DMS53 treated with DMSO at 0.1 percent for 48 hours (cell line): ENCODE measurements around the gene TTLL11.
"Not testable (repeated sequence)": the region's sequence is repeated elsewhere in the genome, so short reads cannot be mapped to it uniquely, and the experiment has no call there.

Experiments used
- DNase-seq: peaks from one replicate; lab custom pipeline; 2025; ENCODE audit not compliant: unreplicated experiment; lab: John Stamatoyannopoulos, UW

Gene TTLL11

DNA sequence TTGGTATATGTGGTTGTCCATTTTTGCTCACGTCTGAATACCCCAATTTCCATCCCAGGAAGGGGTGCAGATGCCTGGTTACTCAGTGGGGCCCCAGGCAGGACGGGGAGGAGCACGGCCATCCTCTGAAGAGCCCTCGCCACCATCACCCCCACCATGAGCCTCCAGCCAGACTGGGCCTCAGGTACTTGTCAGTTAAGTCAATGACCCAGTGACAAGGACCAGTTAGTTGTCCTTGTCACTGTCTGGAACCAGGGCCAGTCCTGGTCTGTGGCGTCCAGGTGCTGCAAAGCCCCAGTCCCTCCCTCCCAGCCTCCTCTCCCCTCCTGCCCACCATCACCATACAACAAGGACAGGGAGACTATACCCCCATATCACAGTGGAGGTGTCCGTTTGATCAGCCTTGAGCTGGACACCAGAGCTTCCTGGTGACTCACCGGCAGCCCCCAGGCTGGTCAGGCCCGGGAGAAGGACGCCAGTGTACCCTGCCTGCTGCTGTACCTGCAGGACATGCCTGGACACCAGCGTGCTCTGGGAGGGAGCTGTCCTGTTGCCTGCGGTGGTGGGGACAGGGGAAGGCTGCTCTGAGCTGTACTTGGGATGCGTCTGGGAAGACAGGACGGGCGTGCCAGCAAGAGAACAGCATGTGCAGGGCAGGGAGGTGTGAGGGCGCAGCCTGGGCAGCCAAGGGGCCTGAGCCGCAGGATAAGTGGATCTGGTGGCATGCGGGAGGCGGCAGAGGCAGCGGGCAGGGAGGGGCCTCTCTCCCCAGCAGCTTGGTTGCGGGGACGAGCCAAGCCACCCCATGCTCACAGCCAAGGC is 32.6 kb upstream of the TTLL11 start:
- DNase-seq = peak; percentile 26

DNA sequence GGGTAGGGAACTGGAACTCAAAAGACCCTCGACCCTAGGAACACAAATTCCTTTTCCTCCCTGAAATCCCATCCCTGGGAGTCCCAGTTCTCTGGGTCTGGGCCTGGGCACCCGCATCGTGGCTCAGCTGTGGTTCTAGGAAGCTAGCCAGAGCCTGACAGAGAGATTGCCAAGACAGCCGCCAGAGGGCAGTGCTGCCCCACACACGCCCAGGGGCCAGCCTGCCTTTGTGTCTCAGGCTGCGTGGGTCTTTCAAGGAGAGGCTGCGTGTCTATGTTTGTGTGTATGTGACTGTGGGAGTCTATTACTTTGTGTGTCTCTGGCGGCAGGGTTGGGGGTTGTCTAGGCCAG is 32.0 kb upstream of the TTLL11 start:
- DNase-seq = peak; percentile 56

DNA sequence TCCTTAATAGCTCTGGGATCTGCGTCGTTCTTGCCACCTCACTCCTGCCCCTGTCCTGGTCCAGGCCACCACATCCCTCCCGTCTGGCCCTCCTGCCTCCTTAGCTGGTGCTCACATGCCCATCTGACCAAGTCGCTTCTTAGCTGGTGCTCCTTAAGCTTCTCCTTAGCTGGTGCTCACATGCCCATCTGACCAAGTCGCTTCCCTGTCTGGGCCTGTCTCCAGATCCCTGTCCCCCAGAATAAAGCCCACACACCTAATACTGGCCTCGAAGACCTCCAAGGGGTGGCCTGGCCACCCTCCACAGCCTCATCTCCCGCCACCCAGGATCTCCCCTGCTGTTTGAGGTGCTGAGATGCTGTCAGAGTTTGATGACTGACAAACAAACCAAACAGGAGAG is 31.4 kb upstream of the TTLL11 start:
- no peak for DNase-seq

- no peak for DNase-seq
Observed at GRCh38 chr9:122124048-122124447, 30.9 kb upstream of the TTLL11 start.

DNA sequence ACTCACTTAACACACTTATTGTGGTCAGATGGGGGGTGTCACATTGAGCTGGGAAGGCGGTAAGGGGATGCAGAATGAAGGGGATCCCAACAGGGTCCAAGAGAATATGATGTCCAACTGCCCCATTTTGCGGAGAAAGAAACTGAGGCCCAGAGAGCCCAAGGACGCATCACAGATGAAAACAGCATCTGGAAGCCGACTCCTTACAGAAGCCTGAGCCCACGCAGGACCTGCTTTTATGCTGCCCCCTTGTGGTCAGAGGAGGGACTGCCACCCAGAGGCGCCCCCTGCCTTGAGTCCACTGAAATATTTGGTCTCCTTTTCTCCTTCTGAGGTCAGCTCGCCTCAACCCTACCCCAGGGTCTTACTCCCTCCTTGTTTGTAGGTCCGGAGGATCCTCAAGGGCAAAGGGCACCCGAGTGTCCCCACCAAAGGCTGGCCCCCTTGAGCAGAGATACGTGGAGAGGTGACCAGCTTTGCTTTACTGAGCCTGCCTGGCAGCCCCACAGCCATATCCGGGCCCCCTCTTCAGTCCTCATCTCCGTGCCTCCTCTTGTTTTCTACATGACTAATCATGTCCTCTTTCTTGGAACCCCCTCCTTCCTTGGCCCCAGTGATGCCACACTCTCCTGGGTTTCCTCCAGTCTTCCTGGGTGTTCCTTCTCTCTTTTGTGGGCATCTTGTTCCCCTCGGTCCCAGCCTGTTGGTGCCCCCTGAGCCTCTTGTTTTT is 30.0 kb upstream of the TTLL11 start:
- DNase-seq = peak; percentile 35

DNA sequence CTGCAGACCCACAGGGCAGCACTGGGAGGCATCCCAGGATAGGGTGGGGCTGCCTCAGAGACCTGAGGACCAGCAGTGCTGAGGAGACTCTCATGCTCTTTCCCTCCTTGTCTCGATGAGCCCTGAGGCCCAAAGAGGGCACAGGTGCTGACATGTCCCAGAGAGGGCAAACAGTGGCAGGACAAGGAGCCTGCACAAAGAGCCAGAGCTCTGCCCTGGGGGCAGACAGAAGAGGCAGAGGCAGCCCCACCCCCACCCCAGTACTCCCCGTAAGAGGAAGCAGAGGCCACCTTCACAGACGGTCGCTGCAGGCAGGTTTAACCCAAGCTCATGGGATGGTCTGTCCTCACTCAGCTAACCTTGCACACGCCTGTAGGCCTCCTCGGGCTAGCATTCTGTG is 29.4 kb upstream of the TTLL11 start:
- no peak for DNase-seq

GRCh38 chr9:122121931-122122330 is 28.8 kb upstream of the TTLL11 start:
- DNase-seq = no peak

GRCh38 chr9:122121391-122121790 is 28.3 kb upstream of the TTLL11 start:
- no peak for DNase-seq

GRCh38 chr9:122120316-122121071 is 27.4 kb upstream of the TTLL11 start:
- no peak for DNase-seq

DNA sequence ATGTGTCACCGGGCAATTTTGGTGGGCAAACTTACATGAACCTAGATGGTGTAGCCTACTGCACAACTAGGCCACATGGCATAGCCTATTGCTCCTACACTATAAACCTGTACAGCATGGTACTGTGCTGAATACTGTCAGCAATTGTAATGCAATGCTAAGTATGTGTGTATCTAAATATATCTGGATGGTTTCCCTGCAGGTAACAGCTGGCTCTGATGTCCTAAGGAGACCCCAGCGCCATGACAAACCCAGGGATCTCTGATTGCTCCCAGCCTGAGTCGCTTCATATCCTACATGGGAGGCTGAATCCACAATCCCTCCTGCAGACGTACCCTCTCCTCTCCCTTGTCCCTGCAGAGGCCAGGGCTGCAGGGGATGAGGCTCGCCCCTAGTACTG is 26.6 kb upstream of the TTLL11 start:
- no peak for DNase-seq

GRCh38 chr9:122119166-122119521 is 26.0 kb upstream of the TTLL11 start:
- no peak for DNase-seq

DNA sequence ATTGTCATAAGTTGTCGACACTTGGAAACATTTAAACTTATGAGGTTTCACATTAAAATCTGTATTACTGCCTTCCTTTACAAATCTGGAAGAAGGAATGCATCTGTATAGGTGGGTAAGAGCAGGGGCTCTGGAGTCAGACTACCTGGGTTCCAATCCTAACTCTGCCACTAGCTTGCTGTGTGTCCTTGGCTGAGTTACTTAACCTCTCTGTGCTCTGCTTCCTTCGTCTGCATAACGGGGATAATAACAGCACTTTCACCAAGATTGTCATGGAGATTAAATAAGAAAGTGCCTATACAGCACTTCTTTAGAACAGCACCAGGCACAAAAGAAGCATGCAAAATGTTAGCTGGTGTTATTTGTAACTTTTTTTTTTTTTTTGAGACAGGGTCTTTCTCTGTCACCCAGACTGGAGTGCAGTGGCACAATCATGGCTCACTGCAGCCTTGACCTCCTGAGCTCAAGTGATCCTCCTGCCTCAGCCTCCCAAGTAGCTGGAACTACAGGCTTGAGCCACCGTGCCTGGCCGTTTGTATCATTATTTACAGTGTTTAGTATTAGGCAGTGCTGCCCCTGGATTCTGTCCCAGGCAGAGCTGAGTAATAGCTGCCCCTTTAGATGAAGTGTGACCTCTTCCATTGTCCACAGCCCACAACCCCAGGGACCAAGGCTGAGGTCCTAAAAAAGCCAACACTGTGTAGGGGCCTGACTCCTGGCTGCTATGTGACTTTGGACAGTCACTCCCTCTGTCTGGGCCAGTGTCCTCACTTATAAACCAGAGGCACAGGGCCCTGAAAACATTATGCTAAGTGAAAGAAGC is 25.4 kb upstream of the TTLL11 start:
- no peak for DNase-seq

- DNase-seq = not testable (repeated sequence)
Observed at GRCh38 chr9:122117241-122117640, 24.1 kb upstream of the TTLL11 start.

GRCh38 chr9:122116448-122117173 is 23.5 kb upstream of the TTLL11 start:
- DNase-seq = no peak

GRCh38 chr9:122116040-122116439 is 22.9 kb upstream of the TTLL11 start:
- DNase-seq = no peak

GRCh38 chr9:122115176-122116035 is 22.3 kb upstream of the TTLL11 start:
- no peak for DNase-seq

DNA sequence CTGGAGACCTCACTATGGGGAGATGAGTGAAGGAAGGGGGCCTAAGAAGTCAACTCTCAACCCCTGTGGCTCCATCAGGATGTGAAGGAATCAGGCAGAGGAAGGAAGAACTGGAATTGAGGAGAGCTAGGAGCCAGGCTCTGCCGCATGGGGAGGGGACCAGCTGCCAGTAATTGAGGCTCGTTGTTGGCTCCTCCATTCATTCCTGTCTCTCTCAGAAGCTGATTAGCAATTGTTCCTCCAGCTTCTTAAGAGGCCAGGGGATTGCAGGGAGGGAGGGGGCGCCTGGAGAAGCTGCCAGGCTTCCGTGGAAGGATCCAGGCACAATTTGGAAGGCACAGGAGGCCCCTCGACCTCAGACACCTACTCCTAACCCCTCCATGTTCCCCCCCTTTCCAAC is 20.5 kb upstream of the TTLL11 start:
- DNase-seq = no peak

DNA sequence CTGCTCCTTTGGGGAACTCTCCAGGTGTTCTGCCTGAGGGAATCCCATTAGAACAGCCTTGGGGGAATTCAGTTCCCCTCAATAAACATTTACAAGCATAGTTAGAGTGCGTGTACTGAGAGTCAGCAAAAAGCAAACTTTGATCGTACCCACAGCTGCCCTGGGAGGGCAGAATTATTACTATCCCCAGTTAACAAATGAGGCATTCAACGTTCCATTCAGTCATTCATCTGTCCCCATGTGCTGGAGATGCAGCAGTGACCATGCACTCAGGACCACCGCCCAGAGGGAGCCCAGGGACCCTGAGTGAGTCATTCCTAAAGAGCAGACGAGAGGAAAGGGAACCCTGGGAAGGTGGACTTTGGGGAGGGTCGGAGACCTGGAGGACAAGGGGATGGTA is 19.1 kb upstream of the TTLL11 start:
- DNase-seq = no peak

- no peak for DNase-seq
Observed at GRCh38 chr9:122111413-122112085, 18.4 kb upstream of the TTLL11 start.
